ENCODE results near the gene TBX4.
"Not testable (repeated sequence)": the region's sequence is repeated elsewhere in the genome, so short reads cannot be mapped to it uniquely, and the experiment has no call there.

The TBX4 gene

GRCh38 chr17:61520897-61521296 is 68.7 kb downstream of the TBX4 start:
- Histone ChIP-seq H3K4me3 (ENCODE audit: insufficient read depth in 1 of 2, low read depth in 1 of 2, low read length in 2 of 2) (no peak overlapping the region), H3K14ac (ENCODE audit: low read length in 2 of 2) (no peak overlapping the region), H4K91ac (ENCODE audit: low read length) (no peak overlapping the region), H3K18ac (ENCODE audit: low read depth in 1 of 2, low read length in 2 of 2) (no peak overlapping the region), H2AFZ (ENCODE audit: low read depth, low read length) (no peak overlapping the region), H3K4me2 (ENCODE audit: low read length, poor library complexity, severe bottlenecking) (no peak overlapping the region), H3K23ac (ENCODE audit: low read length in 2 of 2) (no peak overlapping the region), H3K9me3 (ENCODE audit: control insufficient read depth, low read length) (no peaks in the 10 kb centered on the region), H2BK120ac (ENCODE audit: low read depth, low read length) (no peak overlapping the region), H3K27me3 (ENCODE audit: control insufficient read depth in 1 of 2, insufficient read depth in 1 of 2, low read length in 2 of 2) (peaks cover 14 to 40% of the 10 kb centered on the region in 2 experiments), H4K8ac (ENCODE audit: low read length) (no peak overlapping the region), H3K27ac (ENCODE audit: low read length, poor library complexity, severe bottlenecking) (no peak overlapping the region), H2BK15ac (ENCODE audit: low read depth, poor library complexity, severe bottlenecking) (no peak overlapping the region), H2AK5ac (ENCODE audit: low read length, severe bottlenecking) (no peak overlapping the region), H3K36me3 (ENCODE audit: control insufficient read depth in 1 of 2, insufficient read depth in 2 of 2, low read depth in 1 of 2, low read length in 2 of 2) (no peaks in the 10 kb centered on the region), H3K79me1 (replicated peaks; ENCODE audit: low read length, poor library complexity, severe bottlenecking) (no peaks in the 10 kb centered on the region), H3K4me1 (ENCODE audit: control insufficient read depth, insufficient read depth, low read depth, low read length) (no peaks in the 10 kb centered on the region), H3K4ac (ENCODE audit: low read depth in 1 of 2, low read length in 2 of 2) (no peak overlapping the region), H2BK5ac (ENCODE audit: low read depth, low read length, poor library complexity, severe bottlenecking) (no peak overlapping the region), H3K9ac (ENCODE audit: low read length) (no peak overlapping the region), H2BK12ac (ENCODE audit: low read length in 2 of 2) (no peak overlapping the region)
- WGBS: 93% methylated on average over 2 of the region's 3 CpGs
- no peak for DNase-seq

- DNase-seq: no peak
- H3K23ac ChIP-seq (ENCODE audit: low read length in 2 of 2): no peak overlapping the region
- H3K4me3 ChIP-seq (ENCODE audit: insufficient read depth in 1 of 2, low read depth in 1 of 2, low read length in 2 of 2): no peak overlapping the region
- H3K4me1 ChIP-seq (ENCODE audit: control insufficient read depth, insufficient read depth, low read depth, low read length): no peaks in the 10 kb centered on the region
- peaks cover 17 to 46% of the 10 kb centered on the region in 2 experiments for H3K27me3 ChIP-seq (ENCODE audit: control insufficient read depth in 1 of 2, insufficient read depth in 1 of 2, low read length in 2 of 2)
- H2AK5ac ChIP-seq (ENCODE audit: low read length, severe bottlenecking): no peak overlapping the region
- no peak overlapping the region for H2AFZ ChIP-seq (ENCODE audit: low read depth, low read length)
- H3K79me1 ChIP-seq (replicated peaks; ENCODE audit: low read length, poor library complexity, severe bottlenecking): no peaks in the 10 kb centered on the region
- WGBS: no CpG with 5 or more reads among the region's 1 CpG
- no peak overlapping the region for H4K8ac ChIP-seq (ENCODE audit: low read length)
- no peak overlapping the region for H2BK120ac ChIP-seq (ENCODE audit: low read depth, low read length)
- no peak overlapping the region for H3K4me2 ChIP-seq (ENCODE audit: low read length, poor library complexity, severe bottlenecking)
- no peak overlapping the region for H3K4ac ChIP-seq (ENCODE audit: low read depth in 1 of 2, low read length in 2 of 2)
- no peak overlapping the region for H3K27ac ChIP-seq (ENCODE audit: low read length, poor library complexity, severe bottlenecking)
- H2BK5ac ChIP-seq (ENCODE audit: low read depth, low read length, poor library complexity, severe bottlenecking): peak overlapping the region; percentile 19
- H2BK15ac ChIP-seq (ENCODE audit: low read depth, poor library complexity, severe bottlenecking): no peak overlapping the region
- no peaks in the 10 kb centered on the region for H3K36me3 ChIP-seq (ENCODE audit: control insufficient read depth in 1 of 2, insufficient read depth in 2 of 2, low read depth in 1 of 2, low read length in 2 of 2)
- no peak overlapping the region for H4K91ac ChIP-seq (ENCODE audit: low read length)
- no peak overlapping the region for H3K14ac ChIP-seq (ENCODE audit: low read length in 2 of 2)
- H3K18ac ChIP-seq (ENCODE audit: low read depth in 1 of 2, low read length in 2 of 2): no peak overlapping the region
- H3K9me3 ChIP-seq (ENCODE audit: control insufficient read depth, low read length): no peaks in the 10 kb centered on the region
- no peak overlapping the region for H3K9ac ChIP-seq (ENCODE audit: low read length)
- H2BK12ac ChIP-seq (ENCODE audit: low read length in 2 of 2): no peak overlapping the region
Observed at GRCh38 chr17:61522088-61522487, 69.9 kb downstream of the TBX4 start.

- no peak overlapping the region for H3K23ac ChIP-seq (ENCODE audit: low read length in 2 of 2)
- no peaks in the 10 kb centered on the region for H3K79me1 ChIP-seq (replicated peaks; ENCODE audit: low read length, poor library complexity, severe bottlenecking)
- H3K36me3 ChIP-seq (ENCODE audit: control insufficient read depth in 1 of 2, insufficient read depth in 2 of 2, low read depth in 1 of 2, low read length in 2 of 2): no peaks in the 10 kb centered on the region
- H4K8ac ChIP-seq (ENCODE audit: low read length): no peak overlapping the region
- H3K27me3 ChIP-seq (ENCODE audit: control insufficient read depth in 1 of 2, insufficient read depth in 1 of 2, low read length in 2 of 2): peaks cover 12 to 27% of the 10 kb centered on the region in 2 experiments
- 84% methylated on average over 3 of the region's 3 CpGs for WGBS
- no peak overlapping the region for H3K27ac ChIP-seq (ENCODE audit: low read length, poor library complexity, severe bottlenecking)
- H3K14ac ChIP-seq (ENCODE audit: low read length in 2 of 2): no peak overlapping the region
- no peak overlapping the region for H3K4ac ChIP-seq (ENCODE audit: low read depth in 1 of 2, low read length in 2 of 2)
- H3K4me2 ChIP-seq (ENCODE audit: low read length, poor library complexity, severe bottlenecking): no peak overlapping the region
- no peak overlapping the region for H2AK5ac ChIP-seq (ENCODE audit: low read length, severe bottlenecking)
- H3K9me3 ChIP-seq (ENCODE audit: control insufficient read depth, low read length): no peaks in the 10 kb centered on the region
- no peak overlapping the region for H2BK5ac ChIP-seq (ENCODE audit: low read depth, low read length, poor library complexity, severe bottlenecking)
- H2BK12ac ChIP-seq (ENCODE audit: low read length in 2 of 2): no peak overlapping the region
- H3K4me1 ChIP-seq (ENCODE audit: control insufficient read depth, insufficient read depth, low read depth, low read length): no peaks in the 10 kb centered on the region
- H3K9ac ChIP-seq (ENCODE audit: low read length): no peak overlapping the region
- H4K91ac ChIP-seq (ENCODE audit: low read length): no peak overlapping the region
- no peak overlapping the region for H2AFZ ChIP-seq (ENCODE audit: low read depth, low read length)
- no peak overlapping the region for H3K18ac ChIP-seq (ENCODE audit: low read depth in 1 of 2, low read length in 2 of 2)
- H2BK120ac ChIP-seq (ENCODE audit: low read depth, low read length): no peak overlapping the region
- no peak for DNase-seq
- no peak overlapping the region for H2BK15ac ChIP-seq (ENCODE audit: low read depth, poor library complexity, severe bottlenecking)
- H3K4me3 ChIP-seq (ENCODE audit: insufficient read depth in 1 of 2, low read depth in 1 of 2, low read length in 2 of 2): no peak overlapping the region
Observed at GRCh38 chr17:61524319-61524718, 72.1 kb downstream of the TBX4 start.

GRCh38 chr17:61527441-61527840 is 75.2 kb downstream of the TBX4 start:
- not testable (repeated sequence) for H3K4me1 ChIP-seq (ENCODE audit: control insufficient read depth, insufficient read depth, low read depth, low read length); H3K79me1 ChIP-seq (replicated peaks; ENCODE audit: low read length, poor library complexity, severe bottlenecking); H3K9ac ChIP-seq (ENCODE audit: low read length); H3K4me3 ChIP-seq (ENCODE audit: insufficient read depth in 1 of 2, low read depth in 1 of 2, low read length in 2 of 2); H2BK120ac ChIP-seq (ENCODE audit: low read depth, low read length); H3K18ac ChIP-seq (ENCODE audit: low read depth in 1 of 2, low read length in 2 of 2); H3K14ac ChIP-seq (ENCODE audit: low read length in 2 of 2); H3K4me2 ChIP-seq (ENCODE audit: low read length, poor library complexity, severe bottlenecking); H2BK15ac ChIP-seq (ENCODE audit: low read depth, poor library complexity, severe bottlenecking); H4K8ac ChIP-seq (ENCODE audit: low read length); H3K27ac ChIP-seq (ENCODE audit: low read length, poor library complexity, severe bottlenecking); H2AFZ ChIP-seq (ENCODE audit: low read depth, low read length); H4K91ac ChIP-seq (ENCODE audit: low read length); H3K36me3 ChIP-seq (ENCODE audit: control insufficient read depth in 1 of 2, insufficient read depth in 2 of 2, low read depth in 1 of 2, low read length in 2 of 2); H3K9me3 ChIP-seq (ENCODE audit: control insufficient read depth, low read length); H2AK5ac ChIP-seq (ENCODE audit: low read length, severe bottlenecking); H3K23ac ChIP-seq (ENCODE audit: low read length in 2 of 2); DNase-seq; H2BK5ac ChIP-seq (ENCODE audit: low read depth, low read length, poor library complexity, severe bottlenecking); H2BK12ac ChIP-seq (ENCODE audit: low read length in 2 of 2); H3K4ac ChIP-seq (ENCODE audit: low read depth in 1 of 2, low read length in 2 of 2)
- peaks cover 12 to 27% of the 10 kb centered on the region in 2 experiments for H3K27me3 ChIP-seq (ENCODE audit: control insufficient read depth in 1 of 2, insufficient read depth in 1 of 2, low read length in 2 of 2)
- WGBS: no CpG with 5 or more reads among the region's 2 CpGs
